Measurements from ENCODE around the gene MAPK4. TPM values are rescaled to one million over a fixed set of nuclear protein-coding genes. Genes with fewer than 3 reads are reported as not detected.

The MAPK4 gene
- total RNA-seq, 3 donors from 2014 or later: not detected

- Mint-ChIP-seq H3K4me1 (ENCODE audit: low read depth) (no peaks in the 10 kb centered on the region), H3K9me3 (no peaks in the 10 kb centered on the region), H3K36me3 (ENCODE audit: insufficient read depth) (no peaks in the 10 kb centered on the region), H3K27me3 (ENCODE audit: low read depth) (no peaks in the 10 kb centered on the region), H3K4me3 (no peak overlapping the region)
- ATAC-seq (no peak), DNase-seq (no peak)
These were observed 149.3 kb downstream of the MAPK4 start for GRCh38 chr18:50709193-50709592.

DNA sequence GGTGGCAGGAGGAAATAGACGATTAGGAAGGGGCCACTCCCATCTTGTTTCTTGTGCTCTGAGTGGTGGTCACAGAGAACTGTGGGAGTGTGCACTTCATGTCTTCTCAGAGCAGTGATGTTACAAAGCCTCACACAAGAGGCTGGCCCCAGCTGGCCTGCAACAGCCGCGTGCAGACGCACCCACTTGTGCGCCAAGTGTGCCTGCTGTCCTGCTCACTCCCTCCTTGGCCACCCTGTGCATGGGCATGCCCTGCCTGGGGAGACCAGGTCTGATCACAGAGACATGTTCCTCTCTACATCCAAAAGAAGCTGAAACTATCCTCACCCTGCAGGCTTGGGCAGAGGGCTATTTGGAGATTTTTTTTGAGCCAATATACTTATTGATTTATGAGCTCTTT is 151.5 kb downstream of the MAPK4 start:
- DNase-seq: no peak
- Mint-ChIP-seq H3K27me3 (ENCODE audit: low read depth) (peaks cover 4% of the 10 kb centered on the region), H3K4me3 (no peak overlapping the region), H3K36me3 (ENCODE audit: insufficient read depth) (no peaks in the 10 kb centered on the region), H3K9me3 (peaks cover 8% of the 10 kb centered on the region), H3K4me1 (ENCODE audit: low read depth) (no peaks in the 10 kb centered on the region)
- no peak for ATAC-seq

- H3K4me3 Mint-ChIP-seq: no peak overlapping the region
These were observed 156.0 kb downstream of the MAPK4 start for GRCh38 chr18:50715919-50716318.

GRCh38 chr18:50716902-50717301 is 157.0 kb downstream of the MAPK4 start:
- H3K4me3 Mint-ChIP-seq: no peak overlapping the region
- no peak for ATAC-seq
- peaks cover 8% of the 10 kb centered on the region for H3K9me3 Mint-ChIP-seq
- no peaks in the 10 kb centered on the region for H3K4me1 Mint-ChIP-seq (ENCODE audit: low read depth)
- no peak for DNase-seq
- H3K27me3 Mint-ChIP-seq (ENCODE audit: low read depth): peaks cover 4% of the 10 kb centered on the region
- H3K36me3 Mint-ChIP-seq (ENCODE audit: insufficient read depth): no peaks in the 10 kb centered on the region

More at GRCh38 chr18:50715919-50716318, 156.0 kb downstream of the MAPK4 start:
- Mint-ChIP-seq H3K9me3 (peaks cover 8% of the 10 kb centered on the region), H3K36me3 (ENCODE audit: insufficient read depth) (no peaks in the 10 kb centered on the region), H3K4me1 (ENCODE audit: low read depth) (no peaks in the 10 kb centered on the region), H3K27me3 (ENCODE audit: low read depth) (peaks cover 4% of the 10 kb centered on the region)
- ATAC-seq: no peak
- DNase-seq: no peak

DNA sequence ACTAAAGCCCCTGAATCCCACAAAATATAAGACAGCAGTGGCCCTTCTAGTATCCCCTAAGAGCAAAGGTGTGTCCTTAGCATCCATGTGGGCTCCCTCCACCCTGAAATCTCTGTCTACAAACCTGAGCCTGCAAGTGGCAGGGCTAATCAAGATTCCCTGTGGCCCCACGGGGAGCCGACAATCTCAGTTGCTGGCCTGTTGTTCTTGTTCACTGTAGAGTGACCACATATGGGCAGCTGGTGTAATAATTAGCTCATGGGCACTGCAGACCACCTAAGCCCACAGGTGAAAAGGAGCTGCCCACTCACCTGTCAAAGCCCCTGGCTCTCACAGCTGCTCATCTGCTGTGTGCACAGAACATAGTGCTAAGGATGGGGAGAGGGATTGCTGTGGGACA is 157.7 kb downstream of the MAPK4 start:
- no peak for DNase-seq
- no peak overlapping the region for H3K4me3 Mint-ChIP-seq
- H3K27me3 Mint-ChIP-seq (ENCODE audit: low read depth): peaks cover 4% of the 10 kb centered on the region
- no peaks in the 10 kb centered on the region for H3K36me3 Mint-ChIP-seq (ENCODE audit: insufficient read depth)
- no peaks in the 10 kb centered on the region for H3K4me1 Mint-ChIP-seq (ENCODE audit: low read depth)
- no peak for ATAC-seq
- peaks cover 8% of the 10 kb centered on the region for H3K9me3 Mint-ChIP-seq

DNA sequence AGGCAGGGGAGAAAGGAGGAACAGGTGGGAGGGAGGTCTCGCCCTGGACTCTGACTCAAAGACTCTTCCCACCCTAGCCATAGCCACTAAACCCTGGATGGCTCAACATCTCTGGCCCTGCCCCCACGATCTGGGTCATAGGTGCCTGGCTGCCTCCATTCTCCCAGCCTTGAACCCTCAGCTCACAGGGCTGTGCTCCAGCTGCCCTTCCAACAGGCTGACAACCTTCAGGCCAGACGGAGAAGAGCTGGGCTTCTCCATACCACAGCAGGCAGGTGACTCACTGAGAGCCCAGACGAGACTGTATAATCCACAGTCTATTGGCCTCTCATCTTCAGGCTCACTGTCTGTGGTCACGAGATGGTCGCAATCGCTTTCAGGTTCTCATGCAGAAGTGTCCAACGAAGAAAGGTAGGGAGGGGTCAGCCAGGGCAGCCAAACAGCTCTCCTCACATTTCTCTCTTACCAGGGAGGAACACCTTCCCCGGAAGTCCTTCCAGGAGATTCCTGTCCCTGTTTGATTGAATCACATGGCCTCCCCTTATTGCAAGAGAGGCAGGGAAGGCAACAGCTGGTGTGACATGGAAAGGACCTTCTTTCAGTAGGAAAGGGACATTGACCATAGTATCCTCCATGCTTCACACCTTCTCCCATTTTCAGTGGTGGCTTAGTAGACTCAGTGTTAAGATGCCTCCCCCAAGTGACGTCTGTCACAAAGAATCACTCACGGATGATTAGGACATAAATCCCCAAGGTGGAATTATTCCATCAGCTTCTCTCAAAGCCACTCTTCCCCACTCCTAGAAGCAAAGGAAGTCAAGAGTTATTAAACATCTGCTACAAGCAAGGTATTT is 159.8 kb downstream of the MAPK4 start:
- H3K4me3 Mint-ChIP-seq: no peak overlapping the region
- peaks cover 4% of the 10 kb centered on the region for H3K27me3 Mint-ChIP-seq (ENCODE audit: low read depth)
- no peak for ATAC-seq
- no peaks in the 10 kb centered on the region for H3K36me3 Mint-ChIP-seq (ENCODE audit: insufficient read depth)
- H3K4me1 Mint-ChIP-seq (ENCODE audit: low read depth): no peaks in the 10 kb centered on the region
- peaks cover 8% of the 10 kb centered on the region for H3K9me3 Mint-ChIP-seq
- DNase-seq: no peak

GRCh38 chr18:50720325-50720674 is 160.4 kb downstream of the MAPK4 start:
- no peaks in the 10 kb centered on the region for H3K4me1 Mint-ChIP-seq (ENCODE audit: low read depth)
- DNase-seq (no peak), ATAC-seq (no peak)
- peaks cover 8% of the 10 kb centered on the region for H3K9me3 Mint-ChIP-seq
- no peaks in the 10 kb centered on the region for H3K36me3 Mint-ChIP-seq (ENCODE audit: insufficient read depth)
- peaks cover 4% of the 10 kb centered on the region for H3K27me3 Mint-ChIP-seq (ENCODE audit: low read depth)
- no peak overlapping the region for H3K4me3 Mint-ChIP-seq

DNA sequence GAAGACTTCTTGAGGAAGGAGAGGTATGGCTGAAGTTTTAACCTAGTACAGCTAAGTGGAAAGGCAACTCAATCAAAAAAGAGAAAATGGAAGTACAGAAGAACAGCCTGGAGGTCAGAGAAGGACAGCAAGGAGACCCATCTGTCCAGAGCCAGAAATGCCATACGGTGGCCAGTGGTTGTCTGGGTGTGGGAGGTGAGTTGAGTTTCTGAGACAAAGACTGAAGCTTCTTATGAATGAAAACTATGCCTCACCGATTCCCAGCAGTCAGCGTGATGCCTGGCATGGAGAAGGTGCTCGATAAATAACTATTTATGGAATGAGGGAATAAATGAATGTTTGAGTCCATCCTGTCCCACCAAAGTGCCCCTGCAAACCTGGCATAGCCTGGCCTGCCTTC is 161.1 kb downstream of the MAPK4 start:
- H3K4me1 Mint-ChIP-seq (ENCODE audit: low read depth): no peaks in the 10 kb centered on the region
- no peak overlapping the region for H3K4me3 Mint-ChIP-seq

GRCh38 chr18:50721451-50722120 is 161.7 kb downstream of the MAPK4 start:
- DNase-seq: no peak
- Mint-ChIP-seq H3K4me1 (ENCODE audit: low read depth) (no peaks in the 10 kb centered on the region), H3K4me3 (no peak overlapping the region), H3K27me3 (ENCODE audit: low read depth) (peaks cover 3% of the 10 kb centered on the region), H3K36me3 (ENCODE audit: insufficient read depth) (no peaks in the 10 kb centered on the region), H3K9me3 (no peaks in the 10 kb centered on the region)
- no peak for ATAC-seq

More for the DNA sequence above, 161.1 kb downstream of the MAPK4 start:
- no peak for DNase-seq
- ATAC-seq: no peak
- no peaks in the 10 kb centered on the region for H3K36me3 Mint-ChIP-seq (ENCODE audit: insufficient read depth)
- peaks cover 1% of the 10 kb centered on the region for H3K27me3 Mint-ChIP-seq (ENCODE audit: low read depth)
- peaks cover 4% of the 10 kb centered on the region for H3K9me3 Mint-ChIP-seq

- no peaks in the 10 kb centered on the region for H3K9me3 Mint-ChIP-seq
- H3K36me3 Mint-ChIP-seq (ENCODE audit: insufficient read depth): no peaks in the 10 kb centered on the region
- no peaks in the 10 kb centered on the region for H3K4me1 Mint-ChIP-seq (ENCODE audit: low read depth)
- no peak for ATAC-seq
- peaks cover 3% of the 10 kb centered on the region for H3K27me3 Mint-ChIP-seq (ENCODE audit: low read depth)
- H3K4me3 Mint-ChIP-seq: no peak overlapping the region
- DNase-seq: no peak
These were observed 162.4 kb downstream of the MAPK4 start for GRCh38 chr18:50722311-50722710.

- H3K36me3 Mint-ChIP-seq (ENCODE audit: insufficient read depth): no peaks in the 10 kb centered on the region
- H3K4me3 Mint-ChIP-seq: no peak overlapping the region
- peaks cover 3% of the 10 kb centered on the region for H3K27me3 Mint-ChIP-seq (ENCODE audit: low read depth)
- no peaks in the 10 kb centered on the region for H3K9me3 Mint-ChIP-seq
- ATAC-seq: no peak
- DNase-seq: no peak
- H3K4me1 Mint-ChIP-seq (ENCODE audit: low read depth): no peaks in the 10 kb centered on the region
These were observed 164.9 kb downstream of the MAPK4 start for GRCh38 chr18:50724751-50725151.

DNA sequence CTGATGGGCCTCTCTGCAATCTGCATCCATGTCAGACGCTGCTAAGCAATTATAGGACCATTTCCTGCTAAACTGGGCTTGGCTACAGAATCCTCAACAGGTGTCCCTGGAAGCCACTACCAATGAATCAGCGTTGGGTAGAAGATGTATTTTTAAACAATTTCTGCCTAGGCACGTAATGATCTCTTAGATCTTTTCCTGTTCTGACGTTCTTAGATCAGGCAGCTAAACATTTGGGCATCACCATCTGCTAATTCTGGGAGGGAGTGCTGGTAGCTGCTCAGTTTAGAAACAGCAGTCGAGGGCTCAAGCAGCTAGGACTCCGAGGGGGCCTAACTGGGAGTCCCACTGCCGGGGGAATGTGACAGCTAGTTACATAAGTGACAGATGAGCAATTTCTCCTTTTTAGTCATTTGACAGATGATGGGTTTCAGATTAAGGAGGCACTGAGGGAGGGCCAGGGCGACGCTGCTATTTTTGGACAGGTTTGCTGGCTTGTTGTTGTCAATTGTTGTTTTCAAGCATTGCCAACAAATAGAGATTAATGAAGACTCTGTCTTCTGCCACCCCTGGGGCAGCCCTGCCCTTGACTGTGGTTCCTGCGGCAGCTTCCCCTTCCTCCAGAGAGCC is 167.2 kb downstream of the MAPK4 start:
- no peaks in the 10 kb centered on the region for H3K36me3 Mint-ChIP-seq (ENCODE audit: insufficient read depth)
- DNase-seq (no peak), ATAC-seq (no peak)
- no peak overlapping the region for H3K4me3 Mint-ChIP-seq
- no peaks in the 10 kb centered on the region for H3K4me1 Mint-ChIP-seq (ENCODE audit: low read depth)
- peaks cover 5% of the 10 kb centered on the region for H3K27me3 Mint-ChIP-seq (ENCODE audit: low read depth)
- no peaks in the 10 kb centered on the region for H3K9me3 Mint-ChIP-seq

GRCh38 chr18:50727721-50728471 is 168.0 kb downstream of the MAPK4 start:
- H3K36me3 Mint-ChIP-seq (ENCODE audit: insufficient read depth): no peaks in the 10 kb centered on the region

DNA sequence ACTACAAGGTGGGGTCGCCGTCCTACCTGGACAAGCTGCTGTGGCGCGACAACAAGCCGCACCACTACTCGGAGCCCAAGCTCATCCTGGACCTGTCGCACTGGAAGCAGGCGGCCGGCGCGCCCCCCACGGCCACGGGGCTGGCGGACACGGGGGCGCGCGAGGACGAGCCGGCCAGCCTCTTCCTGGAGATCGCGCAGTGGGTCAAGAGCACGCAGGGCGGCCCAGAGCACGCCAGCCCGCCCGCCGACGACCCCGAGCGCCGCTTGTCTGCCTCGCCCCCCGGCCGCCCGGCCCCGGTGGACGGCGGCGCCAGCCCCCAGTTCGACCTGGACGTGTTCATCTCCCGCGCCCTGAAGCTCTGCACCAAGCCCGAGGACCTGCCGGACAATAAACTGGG is 169.5 kb downstream of the MAPK4 start:
- Mint-ChIP-seq H3K4me1 (ENCODE audit: low read depth) (no peaks in the 10 kb centered on the region), H3K36me3 (ENCODE audit: insufficient read depth) (no peaks in the 10 kb centered on the region), H3K4me3 (no peak overlapping the region), H3K9me3 (no peaks in the 10 kb centered on the region), H3K27me3 (ENCODE audit: low read depth) (peaks cover 5% of the 10 kb centered on the region)
- DNase-seq (no peak), ATAC-seq (no peak)

More at GRCh38 chr18:50727721-50728471, 168.0 kb downstream of the MAPK4 start:
- no peak for DNase-seq
- Mint-ChIP-seq H3K4me1 (ENCODE audit: low read depth) (no peaks in the 10 kb centered on the region), H3K4me3 (no peak overlapping the region), H3K27me3 (ENCODE audit: low read depth) (peaks cover 5% of the 10 kb centered on the region), H3K9me3 (no peaks in the 10 kb centered on the region)
- no peak for ATAC-seq
